Measurements from ENCODE around the gene TRAM2. TPM values are rescaled to one million over a fixed set of nuclear protein-coding genes. Genes with fewer than 3 reads are reported as not detected.

TRAM2 gene
- total and polyA plus RNA-seq, 10 of the 15 experiments (the other 5 are each of a cell fraction or from before 2014, with no cell fraction given): 2.5 to 15.0 (median 11.0) TPM

DNA sequence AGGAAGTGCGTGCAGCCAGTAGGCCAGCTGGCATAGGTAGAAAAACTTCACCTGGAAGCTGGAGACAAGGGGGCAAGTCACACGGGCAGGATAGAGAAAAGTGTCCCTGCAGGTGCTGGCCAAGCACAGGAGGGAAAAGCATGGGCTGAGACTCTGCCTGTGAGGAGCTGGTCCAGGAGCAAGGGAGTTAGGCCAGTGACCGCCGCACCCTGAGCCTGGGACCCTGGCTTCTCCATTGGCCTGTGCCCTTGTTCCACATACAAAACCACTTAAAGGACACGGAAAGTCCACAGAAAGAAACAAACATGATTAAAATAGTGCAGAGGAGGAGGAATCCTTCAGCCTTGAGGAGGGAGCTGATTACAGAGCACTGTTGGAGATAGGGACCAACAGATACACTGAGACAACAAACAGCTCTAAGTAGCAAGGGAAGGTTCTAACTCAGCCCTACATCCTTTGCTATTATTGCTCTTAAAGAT is 68.6 kb downstream of the TRAM2 start:
- ChIA-PET POLR2A (no interaction called here), RAD21 (ENCODE audit: unreplicated experiment) (no interaction called here), CTCF (interaction anchor here (0.6 to 2.0 kb wide), 3 partner anchors 12 to 101 kb away, joined by 3 to 10 read pairs (median 4); no protein-coding TSS in a partner anchor), SMC1A (ENCODE audit: uncharacterized antibody, unreplicated experiment) (interaction anchor here (1.4 kb wide), 1 partner anchor 10 kb away, joined by 5 read pairs; no protein-coding TSS in a partner anchor)
- H3K79me2 ChIP-seq (ENCODE audit: control insufficient read depth, insufficient read depth, low read length): no peaks in the 10 kb centered on the region
- H3K4me2 ChIP-seq (ENCODE audit: control insufficient read depth, insufficient read depth): no peak overlapping the region
- H3K9me3 ChIP-seq (replicated peaks; ENCODE audit: control insufficient read depth, insufficient read depth, low read length): no peaks in the 10 kb centered on the region
- no peaks in the 10 kb centered on the region for H3K27me3 ChIP-seq (replicated peaks in 1 of 2; ENCODE audit: control insufficient read depth in 2 of 2, insufficient read depth in 2 of 2, low read length in 1 of 2)
- WGBS (ENCODE audit: insufficient coverage, insufficient replicate concordance, low lambda C conversion rate, missing lambda C conversion rate): 98% methylated on average over 5 of the region's 5 CpGs
- ATAC-seq: no peak
- H3K4me1 ChIP-seq (ENCODE audit: control insufficient read depth, insufficient read depth, low read length): no peaks in the 10 kb centered on the region; the same call in 1 of the 2 replicates
- FAIRE-seq: no peak
- H3K4me3 ChIP-seq: no peak overlapping the region
- no peak overlapping the region for H2AFZ ChIP-seq (ENCODE audit: control insufficient read depth, low read depth, low read length)
- in situ Hi-C loops (cut with MboI) (no loop called here), intact Hi-C loops (cut with micrococcal nuclease; ENCODE audit: unreplicated experiment) (no loop called here)
- DNase-seq (ENCODE audit: low read depth, low spot score): no peak
- peaks cover 7 to 17% of the 10 kb centered on the region in 2 experiments; a peak in 3 of 4 replicates for H3K36me3 ChIP-seq (ENCODE audit: control insufficient read depth in 2 of 2, insufficient read depth in 2 of 2, low read length in 1 of 2)
- H3K27ac ChIP-seq (ENCODE audit: control insufficient read depth, insufficient read depth): no peak overlapping the region
- BruUV-seq (replicated peaks): no TSS peak
- TF ChIP-seq CEBPB (IDR thresholded peaks at IDR 0.05; ENCODE audit: borderline replicate concordance in 1 of 2, low read depth in 2 of 2, low read length in 2 of 2): no peak
- no peak for TF ChIP-seq HDAC6 (IDR thresholded peaks at IDR 0.05; ENCODE audit: unreplicated experiment)
- no peak for TF ChIP-seq ZNF24 (IDR thresholded peaks at IDR 0.05)
- no peak for TF ChIP-seq ATF2 (IDR thresholded peaks at IDR 0.05; ENCODE audit: low read length)
- TF ChIP-seq SMC3 (IDR thresholded peaks at IDR 0.05; ENCODE audit: borderline replicate concordance, low read length): no peak
- TF ChIP-seq, protein P1, sequence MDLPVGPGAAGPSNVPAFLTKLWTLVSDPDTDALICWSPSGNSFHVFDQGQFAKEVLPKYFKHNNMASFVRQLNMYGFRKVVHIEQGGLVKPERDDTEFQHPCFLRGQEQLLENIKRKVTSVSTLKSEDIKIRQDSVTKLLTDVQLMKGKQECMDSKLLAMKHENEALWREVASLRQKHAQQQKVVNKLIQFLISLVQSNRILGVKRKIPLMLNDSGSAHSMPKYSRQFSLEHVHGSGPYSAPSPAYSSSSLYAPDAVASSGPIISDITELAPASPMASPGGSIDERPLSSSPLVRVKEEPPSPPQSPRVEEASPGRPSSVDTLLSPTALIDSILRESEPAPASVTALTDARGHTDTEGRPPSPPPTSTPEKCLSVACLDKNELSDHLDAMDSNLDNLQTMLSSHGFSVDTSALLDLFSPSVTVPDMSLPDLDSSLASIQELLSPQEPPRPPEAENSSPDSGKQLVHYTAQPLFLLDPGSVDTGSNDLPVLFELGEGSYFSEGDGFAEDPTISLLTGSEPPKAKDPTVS (IDR thresholded peaks at IDR 0.05; ENCODE audit: low read depth, low read length): no peak
- TF ChIP-seq POLR2A (IDR thresholded peaks at IDR 0.05; ENCODE audit: low read depth, low read length): no peak
- TF ChIP-seq EGR1 (IDR thresholded peaks at IDR 0.05; ENCODE audit: borderline replicate concordance in 1 of 2, low read depth in 2 of 2, low read length in 2 of 2): no peak
- TF ChIP-seq CBX3 (IDR thresholded peaks at IDR 0.05; ENCODE audit: borderline replicate concordance, low read depth): no peak
- TF ChIP-seq SPI1 (IDR thresholded peaks at IDR 0.05; ENCODE audit: borderline replicate concordance, insufficient read depth, low read depth, low read length): no peak
- no peak for TF ChIP-seq PAX5 (IDR thresholded peaks at IDR 0.05; ENCODE audit: borderline replicate concordance, low read depth, low read length)
- no peak for TF ChIP-seq TCF3 (IDR thresholded peaks at IDR 0.05; ENCODE audit: borderline replicate concordance, insufficient read depth, low read depth, low read length)
- no peak for TF ChIP-seq EP300 (IDR thresholded peaks at IDR 0.05; ENCODE audit: borderline replicate concordance in 1 of 2, control insufficient read depth in 1 of 2, low read depth in 2 of 2, low read length in 2 of 2)
- no peak for TF ChIP-seq MTA3 (IDR thresholded peaks at IDR 0.05; ENCODE audit: borderline replicate concordance, low read length)
- TF ChIP-seq EED (IDR thresholded peaks at IDR 0.05; ENCODE audit: low read depth): no peak
- TF ChIP-seq ZBTB33 (IDR thresholded peaks at IDR 0.05): no peak
- H4K20me1 ChIP-seq (ENCODE audit: control insufficient read depth, insufficient read depth): no peaks in the 10 kb centered on the region; the same call in 1 of the 2 replicates
- no peak overlapping the region for H3K9ac ChIP-seq (ENCODE audit: control insufficient read depth, insufficient read depth, low read length)
